ENCODE measurements around the gene SEL1L2.

Gene SEL1L2

GRCh38 chr20:13810446-13810845 lies 180.0 kb downstream of the SEL1L2 start:
- ATAC-seq = no peak

- no peak for ATAC-seq
These were observed 180.6 kb downstream of the SEL1L2 start for GRCh38 chr20:13809855-13810254.

GRCh38 chr20:13809373-13809772 lies 181.0 kb downstream of the SEL1L2 start:
- no peak for ATAC-seq

GRCh38 chr20:13800728-13801134 lies 189.7 kb downstream of the SEL1L2 start:
- no peak for ATAC-seq

GRCh38 chr20:13799974-13800373 lies 190.4 kb downstream of the SEL1L2 start:
- no peak for ATAC-seq

All from activated CD4-positive, CD25-positive, alpha-beta regulatory T cell treated with anti-CD3 and anti-CD28 coated beads, Interleukin-2, amount 50 U/mL, for 24 hours (primary cell).